IMR-90 (cell line): Measurements from ENCODE around the gene CNTN5. TPM values are rescaled to one million over a fixed set of nuclear protein-coding genes. Genes with fewer than 3 reads are reported as not detected.

Experiments
- ATAC-seq: fragments of 200-7000 bp; cut with Tn5 transposase; 2 replicates; pipeline ENCODE4 v1.9.1; 2020; ENCODE audit warnings: low read depth, mild to moderate bottlenecking, moderate library complexity
- BruUV-seq: library from RNA; stranded (reverse); fragments of 400-500 nt; replicated peaks from 2 replicates; lab custom pipeline; 2021; lab: Mats Ljungman, UMichigan
- CTCF ChIA-PET: fragments of 300-600 bp; formaldehyde crosslinking; extraction: SDS; loops from one replicate; lab custom pipeline; 2021; ENCODE audit warnings: antibody characterized with exemption; lab: Yijun Ruan, JAX
- POLR2A ChIA-PET: fragments of 300-600 bp; sonication (Branson Sonifier 250); formaldehyde crosslinking; loops from one replicate; lab custom pipeline; 2022; ENCODE audit warnings: antibody characterized with exemption; ENCODE audit not compliant: unreplicated experiment; lab: Charles Lee
- DNase-seq: peaks from one replicate; pipeline ENCODE4 v3.0.0; 2013
- H2AFZ ChIP-seq: replicated peaks from 2 replicates; pipeline ENCODE3; 2013; ENCODE audit warnings: low read length, mild to moderate bottlenecking; ENCODE audit not compliant: poor library complexity
- H2AK5ac ChIP-seq: 2 replicates; pipeline ENCODE4 v1.6.1; 2013; ENCODE audit warnings: low read depth, low read length, inconsistent platforms
- H2AK9ac ChIP-seq: replicated peaks from 2 replicates; pipeline ENCODE3; 2013; ENCODE audit warnings: mild to moderate bottlenecking, low read depth, low read length, moderate library complexity; ENCODE audit not compliant: poor library complexity
- H2BK120ac ChIP-seq: 2 replicates; pipeline ENCODE4 v1.6.1; 2013; ENCODE audit warnings: low read depth, low read length, inconsistent platforms
- H2BK15ac ChIP-seq: 3 replicates; pipeline ENCODE4 v1.6.1; 2013; ENCODE audit warnings: low read depth, low read length, inconsistent platforms
- H2BK20ac ChIP-seq: 2 replicates; pipeline ENCODE4 v1.6.1; 2013; ENCODE audit warnings: low read depth, mild to moderate bottlenecking, inconsistent platforms, low read length, moderate library complexity
- H2BK5ac ChIP-seq: 2 replicates; pipeline ENCODE4 v1.6.1; 2013; ENCODE audit warnings: mild to moderate bottlenecking, low read depth, low read length, inconsistent platforms; ENCODE audit not compliant: poor library complexity, severe bottlenecking
- H3K14ac ChIP-seq: replicated peaks from 2 replicates; pipeline ENCODE4 v1.6.1; 2013; ENCODE audit warnings: low read depth, low read length, inconsistent platforms
- H3K18ac ChIP-seq: 2 replicates; pipeline ENCODE4 v1.6.1; 2013; ENCODE audit warnings: low read depth, low read length, control low read depth
- H3K23ac ChIP-seq: 2 replicates; pipeline ENCODE4 v1.6.1; 2013; ENCODE audit warnings: low read depth, low read length, inconsistent platforms
- H3K27ac ChIP-seq: 2 replicates; pipeline ENCODE4 v1.5.1; 2013; ENCODE audit warnings: mild to moderate bottlenecking, control low read depth, low read length; ENCODE audit not compliant: insufficient read depth
- H3K27me3 ChIP-seq: 2 replicates; pipeline ENCODE4 v1.6.1; 2013; ENCODE audit warnings: low read length; ENCODE audit not compliant: control insufficient read depth, insufficient read depth
- H3K36me3 ChIP-seq: 2 replicates; pipeline ENCODE4 v1.6.1; 2013; ENCODE audit warnings: low read length, mixed read lengths; ENCODE audit not compliant: control insufficient read depth, insufficient read depth
- H3K4ac ChIP-seq: 2 replicates; pipeline ENCODE4 v1.6.1; 2013; ENCODE audit warnings: low read depth, low read length, inconsistent platforms
- H3K4me1 ChIP-seq: 2 replicates; pipeline ENCODE4 v1.6.1; 2013; ENCODE audit warnings: low read length, mixed read lengths; ENCODE audit not compliant: control insufficient read depth, insufficient read depth
- H3K4me2 ChIP-seq: 2 replicates; pipeline ENCODE4 v1.6.1; 2013; ENCODE audit warnings: low read depth, mild to moderate bottlenecking, control low read depth, low read length, moderate library complexity
- H3K4me3 ChIP-seq: 2 replicates; pipeline ENCODE4 v1.5.1; 2013; ENCODE audit warnings: low read depth, mild to moderate bottlenecking, control low read depth, low read length, moderate library complexity; ENCODE audit not compliant: insufficient read depth
- H3K56ac ChIP-seq: 2 replicates; pipeline ENCODE4 v1.6.1; 2013; ENCODE audit warnings: low read length, inconsistent platforms; ENCODE audit not compliant: insufficient read depth; ENCODE audit errors: extremely low read depth
- H3K79me1 ChIP-seq, 2 experiments: 2 replicates each; pipeline ENCODE4 v1.6.1; 2013; ENCODE audit warnings: low read length in 2 of 2, inconsistent platforms in 1 of 2, low read depth in 1 of 2
- H3K9ac ChIP-seq: 2 replicates; pipeline ENCODE4 v1.6.1; 2013; ENCODE audit warnings: low read depth, low read length, control low read depth
- H3K9me1 ChIP-seq: 2 replicates; pipeline ENCODE4 v1.6.1; 2013; ENCODE audit warnings: low read length, inconsistent platforms; ENCODE audit not compliant: insufficient read depth
- H3K9me3 ChIP-seq: 2 replicates; pipeline ENCODE4 v1.6.1; 2013; ENCODE audit warnings: low read length; ENCODE audit not compliant: control insufficient read depth, insufficient read depth
- H4K20me1 ChIP-seq: 2 replicates; pipeline ENCODE4 v1.6.1; 2013; ENCODE audit warnings: low read length, inconsistent platforms; ENCODE audit not compliant: insufficient read depth
- H4K5ac ChIP-seq: 2 replicates; pipeline ENCODE4 v1.6.1; 2013; ENCODE audit warnings: mild to moderate bottlenecking, low read depth, low read length, control low read depth
- H4K8ac ChIP-seq, 2 experiments: 2 replicates each; pipeline ENCODE4 v1.6.1; 2013; ENCODE audit warnings: low read depth in 2 of 2, low read length in 2 of 2, control low read depth in 1 of 2, inconsistent platforms in 1 of 2
- H4K91ac ChIP-seq: 2 replicates; pipeline ENCODE4 v1.6.1; 2013; ENCODE audit warnings: low read depth, low read length, inconsistent platforms; ENCODE audit not compliant: insufficient read depth
- CEBPB ChIP-seq: IDR thresholded peaks from 2 replicates; pipeline ENCODE4 v1.6.1; 2012; ENCODE audit warnings: low read depth, low read length, improper control_type of control experiment
- CTCF ChIP-seq: conservative IDR thresholded peaks from 2 replicates; pipeline ENCODE4 v1.5.1; 2012; ENCODE audit warnings: mild to moderate bottlenecking, low read depth, low read length, improper control_type of control experiment
- FOS ChIP-seq: fragments of 150-350 bp; IDR thresholded peaks from 2 replicates; pipeline ENCODE4 v1.6.1; 2016; ENCODE audit warnings: low read depth, low read length
- MXI1 ChIP-seq: IDR thresholded peaks from 2 replicates; pipeline ENCODE4 v1.6.1; 2012; ENCODE audit warnings: low read depth, mild to moderate bottlenecking, low read length, moderate library complexity, borderline replicate concordance
- POLR2A ChIP-seq: IDR thresholded peaks from 2 replicates; pipeline ENCODE4 v1.6.1; 2012; ENCODE audit warnings: mild to moderate bottlenecking, low read depth, low read length
- whole genome bisulfite sequencing, 2 experiments: methylation state at CpG; one replicate each; pipeline versions ENCODE4 v1.1.5 to v1.1.7; 2013; ENCODE audit warnings: missing lambda C conversion rate in 2 of 2; ENCODE audit not compliant: insufficient read length in 1 of 2; ENCODE audit errors: extremely low coverage in 2 of 2; 5-methylcytosine and 5-hydroxymethylcytosine counted together
- dilution Hi-C: fragments of 300-500 bp; cut with HindIII; formaldehyde crosslinking; loops from one replicate; pipeline ENCODE4 v1.14.3; 2018; ENCODE audit warnings: low sequenced_read_pairs; ENCODE audit not compliant: unreplicated experiment
- in situ Hi-C: fragments of 300-500 bp; cut with MboI; formaldehyde crosslinking; loops from 3 replicates; pipeline ENCODE4 v1.14.3; 2019; ENCODE audit warnings: low sequenced_read_pairs, inconsistent platforms, mixed read lengths
- intact Hi-C: fragments of 100-400 bp; cut with micrococcal nuclease; formaldehyde crosslinking; loops from 2 replicates; pipeline ENCODE4 v1.10.0; 2022
- polyA plus RNA-seq, 3 experiments: library from polyadenylated mRNA; depleted of rRNA; stranded (reverse); fragments of >200 nt; gene quantifications; 2 replicates each; pipeline ENCODE4 v1.2.3, GENCODE V29; 2012; ENCODE audit warnings: low replicate concordance in 1 of 3
- total RNA-seq: library from RNA; depleted of rRNA; stranded (reverse); fragments of >200 nt; gene quantifications from 2 replicates; pipeline ENCODE4 v1.2.3, GENCODE V29; 2012

The CNTN5 gene
- total and polyA plus RNA-seq, 2 of the 4 experiments (the other 2 are of a cell fraction), result not detected

- Histone ChIP-seq H2BK5ac (no peak overlapping the region), H3K18ac (no peak overlapping the region), H4K5ac (no peak overlapping the region), H3K27ac (no peak overlapping the region), H3K14ac (no peak overlapping the region), H3K79me1 (no peaks in the 10 kb centered on the region), H2BK20ac (no peak overlapping the region), H3K9me1 (peaks cover 4% of the 10 kb centered on the region; the same call in 1 of the 2 replicates), H2AK9ac (no peak overlapping the region), H3K56ac (no peak overlapping the region), H3K9me3 (no peaks in the 10 kb centered on the region), H3K9ac (no peak overlapping the region), H2AFZ (no peak overlapping the region), H2BK15ac (no peak overlapping the region), H3K36me3 (no peaks in the 10 kb centered on the region), H3K4ac (no peak overlapping the region), H4K91ac (no peak overlapping the region), H2AK5ac (no peak overlapping the region), H3K4me3 (no peak overlapping the region), H2BK120ac (no peak overlapping the region), H3K23ac (no peak overlapping the region), H4K20me1 (no peaks in the 10 kb centered on the region), H3K4me2 (no peak overlapping the region), H3K27me3 (no peaks in the 10 kb centered on the region), H3K4me1 (peaks cover 4% of the 10 kb centered on the region), H4K8ac (no peak overlapping the region)
- no TSS peak for BruUV-seq
- ChIA-PET POLR2A (no interaction called here), CTCF (interaction anchor here (0.6 kb wide), 1 partner anchor 147 kb away, joined by 4 read pairs; no protein-coding TSS in a partner anchor)
- no peak for DNase-seq
- intact Hi-C loops (no loop called here), dilution Hi-C loops (no loop called here), in situ Hi-C loops (loop anchor here (25.0 kb wide), 1 partner anchor 1427 kb away; no protein-coding TSS in a partner anchor)
- no peak for ATAC-seq
- whole genome bisulfite sequencing, 2 experiments, result no CpG with 5 or more reads among the region's 2 CpGs
- no peak for TF ChIP-seq FOS
- TF ChIP-seq POLR2A, result no peak
- no peak for TF ChIP-seq MXI1
- TF ChIP-seq CTCF, result no peak
- peak; percentile 87 for TF ChIP-seq CEBPB
Observed at GRCh38 chr11:99509863-99510262, 489.1 kb downstream of the CNTN5 start.
